ENCODE results near the gene HAVCR2.
"Not testable (repeated sequence)": the region's sequence is repeated elsewhere in the genome, so short reads cannot be mapped to it uniquely, and the experiment has no call there.

HAVCR2 gene

DNA sequence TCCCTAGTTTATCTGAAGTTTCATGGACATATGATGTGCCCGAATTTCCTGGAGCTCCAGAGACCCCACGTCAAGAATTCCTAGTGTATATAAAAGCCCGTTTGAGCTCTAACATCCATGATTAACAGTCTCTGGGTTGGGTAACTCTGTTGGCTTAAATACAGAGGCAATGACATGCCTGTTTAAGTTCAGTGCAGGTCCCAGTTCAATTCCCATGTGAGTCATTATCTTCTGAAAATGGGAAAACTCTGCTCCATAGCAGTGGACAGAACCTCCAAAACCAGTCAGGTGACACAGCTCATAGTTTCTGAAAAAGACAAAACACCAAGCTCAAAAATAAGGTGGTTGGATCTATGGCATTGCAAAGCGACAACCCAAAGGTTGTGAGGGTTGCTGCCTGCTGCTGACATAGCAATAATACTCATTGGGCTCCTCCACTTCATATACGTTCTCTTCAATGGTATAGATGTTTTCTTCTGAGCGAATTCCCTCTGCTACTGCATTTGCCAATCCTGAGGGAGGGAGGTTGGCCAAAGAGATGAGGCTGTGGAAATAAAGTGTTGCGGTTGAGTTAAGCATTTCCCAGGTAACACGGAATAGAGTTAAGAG, 22.0 kb downstream of the HAVCR2 start:
- no peak for DNase-seq

DNA sequence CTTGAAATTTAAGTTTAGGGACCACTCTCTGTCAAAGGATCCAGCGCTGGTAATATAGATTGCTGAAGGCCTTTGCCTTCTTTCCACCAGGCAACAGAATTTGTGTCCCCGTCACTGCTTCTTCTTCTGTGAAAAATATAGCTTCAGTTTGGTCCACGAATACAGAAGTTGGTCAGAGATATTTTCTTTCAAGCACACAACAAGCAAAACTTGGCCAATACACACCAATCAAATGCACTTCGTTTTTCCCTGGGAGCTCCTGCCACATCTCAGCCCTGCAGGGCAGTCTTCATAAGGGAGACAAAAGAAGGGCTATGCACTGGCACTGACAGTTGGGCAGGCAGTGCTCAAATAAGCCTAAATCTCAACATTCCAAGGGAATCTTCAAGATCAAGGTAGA, 22.9 kb downstream of the HAVCR2 start:
- no peak for DNase-seq

DNA sequence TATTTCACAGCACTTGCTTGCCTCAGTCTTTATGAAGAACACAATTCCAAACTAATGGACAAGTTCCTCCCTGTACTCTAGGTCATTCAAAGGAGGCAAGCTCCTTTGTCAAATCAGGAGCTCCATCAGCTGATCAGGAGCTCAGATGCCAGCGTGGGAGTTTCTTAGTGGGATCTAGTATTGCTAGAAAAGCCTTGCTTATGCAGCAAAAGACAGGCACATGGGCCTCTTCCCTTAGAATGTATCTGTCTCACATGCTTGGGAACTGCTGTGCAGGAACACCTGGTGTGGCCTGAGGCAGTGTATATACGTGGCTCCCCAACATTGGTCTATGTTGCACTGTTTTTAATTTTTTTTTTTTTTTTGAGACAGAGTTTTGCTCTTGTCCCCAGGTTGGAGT, 28.6 kb downstream of the HAVCR2 start:
- DNase-seq = no peak

DNA sequence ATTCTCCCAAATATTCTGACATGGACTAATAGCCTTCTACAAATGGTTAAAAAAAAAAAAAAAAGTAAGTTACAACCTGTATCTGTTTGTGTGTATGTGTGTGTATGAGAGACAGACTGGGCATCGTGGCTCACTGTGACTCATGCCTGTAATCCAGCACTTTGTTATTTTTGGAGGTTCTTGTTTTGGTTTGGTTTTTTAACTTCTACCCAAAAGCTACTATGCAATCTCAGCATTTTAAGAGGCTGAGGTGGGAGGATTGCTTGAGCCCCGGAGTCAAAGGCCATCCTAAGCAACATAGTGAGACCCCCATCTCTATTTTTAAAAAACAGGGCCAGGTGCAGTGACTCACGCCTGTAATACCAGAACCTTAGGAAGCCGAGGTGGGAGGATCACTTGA, 32.3 kb downstream of the HAVCR2 start:
- DNase-seq = no peak

DNA sequence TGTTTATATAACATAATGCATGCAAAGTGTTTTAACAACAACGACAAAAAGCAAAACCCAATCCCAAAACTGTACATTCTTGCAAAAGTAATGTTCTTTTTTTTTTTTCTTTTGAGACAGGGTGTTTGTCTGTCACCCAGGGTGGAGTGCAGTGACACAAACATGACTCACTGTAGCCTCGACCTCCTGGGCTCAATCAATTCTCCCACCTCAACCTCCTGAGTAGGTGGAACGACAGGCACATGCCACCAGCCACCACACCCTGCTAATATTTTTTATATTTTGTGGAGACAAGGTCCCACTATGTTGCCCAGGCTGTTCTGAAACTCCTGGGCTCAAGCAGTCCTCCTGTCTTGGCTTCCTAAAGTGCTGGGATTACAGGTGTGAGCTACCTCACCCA, 36.3 kb downstream of the HAVCR2 start:
- DNase-seq = no peak

DNA sequence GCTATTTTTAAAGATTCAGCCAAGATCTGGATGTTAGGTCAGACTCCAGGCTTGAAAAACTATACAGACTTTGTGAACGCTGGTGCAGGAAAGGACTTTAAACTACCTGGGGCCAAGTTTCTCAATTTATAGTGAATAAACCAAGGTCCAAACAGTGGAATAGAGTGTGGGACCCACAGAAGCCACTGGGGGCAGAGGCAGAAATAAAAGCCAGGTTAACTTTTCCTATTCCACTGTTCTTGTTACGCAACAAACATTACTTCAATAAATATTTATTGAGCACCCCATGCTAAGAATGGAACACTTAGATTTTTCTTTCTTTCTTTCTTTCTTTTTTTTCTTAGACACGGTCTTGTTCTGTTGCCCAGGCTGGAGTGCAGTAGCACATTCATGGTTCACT, 38.9 kb downstream of the HAVCR2 start:
- peak; percentile 10 for DNase-seq

DNA sequence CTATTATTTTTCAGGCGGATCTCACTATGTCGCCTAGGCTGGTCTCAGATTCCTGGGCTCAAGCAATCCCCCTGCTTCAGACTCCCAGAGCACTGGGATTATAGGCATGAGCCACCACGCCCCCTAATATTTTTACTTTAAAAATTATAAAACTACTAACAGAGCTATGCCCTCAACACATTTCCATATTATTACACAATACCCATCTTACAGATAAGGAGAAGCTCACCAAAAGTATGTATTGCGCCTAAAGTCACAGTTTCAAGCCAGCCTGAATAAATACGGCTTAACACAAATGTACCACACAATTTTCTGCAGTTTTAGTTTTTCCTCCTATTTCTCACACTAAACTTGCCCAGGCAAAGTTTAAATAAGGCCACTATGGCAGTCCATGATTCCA, 40.1 kb downstream of the HAVCR2 start:
- no peak for DNase-seq

DNA sequence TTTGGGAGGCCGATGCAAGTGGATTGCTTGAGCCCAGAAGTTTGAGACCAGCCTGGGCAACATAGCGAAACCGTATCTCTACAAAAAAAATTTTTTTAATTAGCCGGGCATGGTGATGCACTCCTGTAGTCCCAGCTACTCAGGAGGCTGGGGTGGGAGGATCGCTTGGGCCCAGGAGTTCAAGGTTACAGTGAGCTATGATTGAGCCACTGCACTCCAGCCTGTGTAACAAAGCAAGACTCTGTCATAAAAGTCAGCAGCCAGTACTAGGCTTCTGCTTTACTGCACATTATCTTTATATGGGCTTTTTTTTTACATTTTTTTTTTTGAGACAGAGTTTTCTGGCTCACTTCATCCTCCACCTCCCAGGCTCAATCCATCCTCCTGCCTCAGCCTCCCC, 40.5 kb downstream of the HAVCR2 start:
- DNase-seq = no peak

DNA sequence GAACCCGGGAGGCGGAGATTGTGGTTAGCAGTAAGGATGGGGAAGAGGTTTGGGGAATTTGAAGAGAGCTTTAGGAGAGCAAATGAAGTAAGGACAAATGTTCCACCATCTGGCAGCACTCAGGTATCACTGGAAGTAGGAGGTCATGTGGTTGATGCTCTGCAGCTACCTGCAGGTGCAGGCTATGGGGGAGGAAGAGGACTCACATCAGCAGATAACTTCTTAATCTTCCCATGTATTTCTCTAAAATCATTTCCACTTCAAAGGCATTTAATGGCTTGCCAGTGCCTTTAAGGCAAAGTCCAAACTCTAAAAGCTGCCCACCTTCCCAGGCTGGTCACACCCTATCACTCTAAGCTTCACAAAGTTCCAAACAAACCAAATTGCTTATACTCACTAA, 41.8 kb downstream of the HAVCR2 start:
- DNase-seq = peak; percentile 2

DNA sequence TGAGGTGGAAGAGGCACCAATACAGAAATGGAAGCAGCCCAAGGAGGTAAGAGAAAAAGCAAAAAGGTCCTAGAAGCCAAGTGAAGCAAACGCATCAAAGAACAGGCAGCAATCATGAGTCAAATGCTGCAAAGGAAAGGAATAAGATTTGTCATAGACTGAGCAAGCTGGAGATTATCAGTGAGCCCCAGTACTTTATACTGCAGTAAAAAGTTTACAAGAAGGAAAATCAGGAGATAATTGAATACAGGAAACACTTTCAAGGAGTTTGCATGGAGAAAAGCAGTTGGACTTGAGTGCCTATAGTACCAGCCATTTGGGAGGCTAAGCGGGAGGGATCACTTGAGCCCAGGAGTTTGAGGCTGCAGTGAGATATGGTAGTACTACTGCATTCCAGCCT, 42.8 kb downstream of the HAVCR2 start:
- no peak for DNase-seq

DNA sequence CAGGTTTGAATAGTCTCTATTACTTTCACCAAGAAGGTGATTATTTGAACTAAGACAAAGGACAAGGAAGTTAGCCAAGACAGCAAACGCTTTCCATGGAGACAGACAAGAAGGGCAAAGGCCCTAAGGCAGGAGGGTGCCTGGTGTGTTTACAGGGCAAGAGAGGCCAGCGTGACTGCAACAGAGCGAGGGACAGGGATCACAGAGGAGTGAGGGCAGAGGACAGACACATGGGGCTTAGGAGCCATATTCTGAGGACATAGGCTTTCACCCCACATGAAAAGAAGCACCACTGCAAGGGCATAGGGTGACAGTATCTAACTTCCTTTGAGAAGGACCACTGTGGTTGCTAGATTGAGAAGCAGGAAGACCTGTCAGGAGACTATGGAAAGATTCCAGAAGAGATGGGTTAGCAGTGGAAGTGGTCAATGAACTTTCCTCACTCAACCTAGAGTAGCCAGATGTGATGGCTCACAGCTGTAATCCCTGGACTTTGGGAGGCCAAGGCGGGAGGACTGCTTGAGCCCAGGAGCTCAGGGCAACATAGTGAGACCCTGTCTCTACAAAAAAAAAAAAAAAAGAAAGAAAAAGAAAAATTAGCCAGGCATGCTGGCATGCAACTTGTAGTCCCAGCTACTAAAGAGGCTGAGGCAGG, 44.9 kb downstream of the HAVCR2 start:
- DNase-seq = no peak

DNA sequence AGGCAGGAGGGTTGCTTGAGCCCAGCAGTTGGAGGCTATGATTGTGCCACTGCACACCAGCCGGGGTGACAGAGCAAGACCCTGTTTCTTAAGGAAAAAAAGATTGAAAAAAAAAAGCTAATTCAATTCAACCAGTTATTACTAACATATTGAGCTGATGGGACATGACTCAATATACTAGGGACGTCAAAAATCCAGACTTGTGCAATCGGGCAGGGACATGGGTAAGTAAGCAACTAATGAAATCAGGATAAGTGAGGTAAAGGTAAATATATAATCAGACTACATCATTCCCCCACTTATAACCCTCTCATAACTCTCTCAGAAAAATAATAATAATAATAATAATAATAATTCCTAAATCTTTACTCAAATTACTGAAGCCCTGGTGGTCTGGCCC, 49.0 kb downstream of the HAVCR2 start:
- DNase-seq = no peak

DNA sequence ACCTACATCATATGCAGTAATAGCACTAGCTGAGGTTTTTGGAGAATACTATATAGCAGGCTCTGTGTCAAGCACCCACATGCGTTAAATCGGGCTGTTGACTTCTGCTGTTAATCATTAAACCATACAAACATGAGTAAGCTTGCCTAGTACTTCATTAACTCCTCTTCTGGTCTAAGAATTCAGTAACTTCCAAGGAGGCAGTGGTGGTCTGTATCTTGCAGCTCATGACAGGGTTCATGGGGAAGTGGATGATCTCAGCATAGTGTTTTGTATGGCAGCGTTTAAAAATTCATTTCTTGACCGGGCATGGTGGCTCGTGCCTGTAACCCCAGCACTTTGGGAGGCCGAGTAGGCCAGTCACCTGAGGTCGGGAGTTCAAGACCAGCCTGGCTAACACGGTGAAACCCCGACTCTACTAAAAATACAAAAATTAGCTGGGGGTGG, 49.7 kb downstream of the HAVCR2 start, which contains the start of gene HAVCR1:
Gene HAVCR1 (minus strand): TSS at position 24 of the 447 bp plus-strand sequence. CDS start 1,173 bp downstream, outside the sequence.
- DNase-seq = no peak

DNA sequence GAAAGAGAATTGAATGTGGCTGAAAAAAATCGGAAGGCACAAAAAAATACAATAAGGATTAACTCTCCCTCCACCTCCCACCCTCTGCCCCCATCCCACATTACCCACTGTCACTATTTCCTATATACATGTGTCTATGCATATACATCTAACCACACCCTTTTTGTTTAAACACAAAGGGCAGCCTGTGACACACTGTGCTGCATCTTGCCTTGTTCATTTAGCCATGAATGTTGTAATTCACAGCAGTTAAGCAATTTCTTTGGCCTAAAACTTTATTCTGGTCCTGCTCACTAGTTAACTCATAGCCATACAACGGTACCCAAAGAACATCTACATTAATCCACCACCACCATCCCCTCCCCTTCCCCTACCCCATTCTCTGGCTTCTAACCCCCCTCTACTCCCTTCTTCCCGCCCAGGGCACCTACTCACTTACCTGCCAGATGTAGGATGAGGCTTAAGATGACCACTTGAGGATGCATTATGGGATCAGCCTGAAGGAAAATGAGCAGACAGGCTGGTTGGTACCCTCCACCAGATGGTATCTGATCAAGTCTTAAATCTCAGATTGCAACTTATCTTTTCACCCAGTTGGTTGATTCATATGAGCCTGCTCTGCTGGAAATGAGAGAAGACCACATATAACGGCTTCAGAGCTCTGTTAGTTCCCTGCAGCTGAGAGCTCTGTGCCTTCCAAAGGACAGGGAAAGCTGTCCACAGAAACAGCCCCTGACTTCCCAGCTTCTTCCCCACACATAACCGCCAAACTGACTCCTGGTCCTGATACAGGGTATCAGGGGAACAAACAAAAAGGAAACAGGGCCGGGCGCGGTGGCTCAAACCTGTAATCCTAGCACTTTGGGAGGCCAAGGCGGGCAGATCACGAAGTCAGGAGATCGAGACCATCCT, 51.1 kb downstream of the HAVCR2 start:
- DNase-seq = peak; percentile 96

DNA sequence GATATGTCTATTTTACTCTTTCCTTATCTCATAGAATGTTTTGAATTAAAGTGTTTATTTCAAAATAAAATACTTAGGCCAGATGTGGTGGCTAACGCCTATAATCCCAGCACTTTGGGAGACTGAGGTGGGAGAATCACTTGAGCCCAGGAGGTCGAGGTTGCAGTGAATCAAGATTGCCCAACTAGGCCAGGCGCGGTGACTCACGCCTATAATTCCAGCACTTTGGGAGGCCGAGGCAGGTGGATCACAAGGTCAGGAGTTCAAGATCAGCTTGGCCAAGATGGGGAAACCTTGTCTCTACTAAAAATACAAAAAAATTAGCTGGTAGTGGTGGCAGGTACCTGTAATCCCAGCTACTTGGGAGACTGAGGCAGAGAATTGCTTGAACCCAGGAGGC, 52.0 kb downstream of the HAVCR2 start:
- DNase-seq = not testable (repeated sequence)

DNA sequence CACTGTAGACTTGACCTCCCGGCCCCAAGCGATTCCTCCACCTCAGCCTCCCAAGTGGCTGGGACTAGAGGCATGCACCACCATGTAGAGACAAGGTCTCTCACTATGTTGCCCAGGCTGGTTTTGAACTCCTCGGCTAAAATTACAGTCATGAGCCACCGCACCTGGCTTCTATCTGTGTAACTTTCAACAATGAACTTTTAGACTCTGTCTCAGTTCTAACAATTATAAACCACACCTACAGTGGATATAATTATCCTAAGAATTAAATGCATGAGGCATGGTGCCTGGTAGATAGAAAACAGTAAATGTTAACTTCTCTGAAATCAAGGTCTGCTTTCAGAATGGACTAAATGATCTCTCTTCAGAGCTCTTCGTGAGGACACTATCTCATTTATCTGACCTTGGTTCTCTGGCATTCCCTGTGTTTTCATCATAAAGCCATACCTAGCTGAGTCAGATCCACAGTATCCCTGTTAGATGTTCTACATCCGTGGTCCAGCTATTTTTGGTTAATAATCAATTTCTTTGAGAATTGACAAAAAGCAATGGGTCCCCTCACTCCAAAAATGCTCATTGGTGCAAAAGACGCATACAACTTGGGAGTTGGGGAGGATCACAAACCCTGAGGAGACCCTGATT, 57.1 kb downstream of the HAVCR2 start:
- no peak for DNase-seq

DNA sequence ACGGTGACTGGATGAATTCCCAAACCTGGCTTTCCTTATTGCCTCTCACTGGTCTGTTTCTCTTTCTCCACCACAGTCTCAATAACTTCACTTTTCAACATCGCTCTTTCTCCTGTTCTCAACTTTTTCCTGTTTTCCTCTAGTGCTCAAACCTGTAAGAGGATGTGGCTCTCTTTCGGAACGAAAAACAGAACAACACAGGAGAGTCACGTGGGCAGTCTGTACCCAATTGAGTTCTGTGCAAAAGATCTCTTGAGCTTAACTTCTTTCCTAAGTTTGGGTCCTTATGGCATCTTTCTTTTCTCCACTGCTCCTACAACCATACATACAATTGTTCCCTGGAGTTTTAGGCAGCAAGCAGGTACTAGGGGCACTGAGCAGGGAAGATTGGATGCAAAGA, 58.8 kb downstream of the HAVCR2 start:
- no peak for DNase-seq

DNA sequence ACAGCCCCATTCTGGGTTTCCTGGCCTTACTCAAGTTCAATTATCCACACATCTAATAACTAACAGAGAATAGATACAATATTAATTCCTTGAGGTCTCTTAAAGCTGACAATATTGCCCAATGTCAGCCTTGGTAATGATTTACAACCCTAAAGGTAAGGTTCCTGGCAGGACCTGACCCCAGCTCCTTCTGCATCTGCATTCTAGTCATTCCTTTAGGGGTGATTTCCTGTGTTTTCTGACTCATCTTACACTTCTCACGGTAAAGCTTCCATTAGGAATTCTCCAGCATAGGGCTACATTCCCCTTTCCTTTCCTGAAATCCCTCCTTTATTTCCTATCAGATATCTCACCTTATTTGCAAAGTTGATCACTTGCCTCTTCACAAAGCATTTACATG, 59.2 kb downstream of the HAVCR2 start:
- DNase-seq = no peak

DNA sequence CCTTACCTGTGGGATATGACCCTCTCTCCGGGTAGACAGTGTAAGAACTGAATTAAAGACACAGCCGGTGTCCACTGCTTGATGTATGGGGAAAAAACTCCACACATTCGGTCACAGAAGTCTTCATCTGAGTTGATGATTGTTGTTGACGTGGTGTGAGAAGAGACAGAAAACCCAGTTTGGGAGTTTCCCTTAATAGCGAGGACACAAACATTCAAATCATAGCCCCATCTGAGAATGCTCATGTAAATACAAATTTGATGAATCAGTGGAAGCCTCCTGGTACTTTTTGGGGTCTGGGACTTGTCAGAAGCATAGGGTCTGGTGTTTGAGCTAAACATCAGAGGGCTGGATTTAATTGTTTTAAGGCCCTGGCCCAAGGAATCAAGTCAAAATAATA, 60.9 kb downstream of the HAVCR2 start:
- no peak for DNase-seq

DNA sequence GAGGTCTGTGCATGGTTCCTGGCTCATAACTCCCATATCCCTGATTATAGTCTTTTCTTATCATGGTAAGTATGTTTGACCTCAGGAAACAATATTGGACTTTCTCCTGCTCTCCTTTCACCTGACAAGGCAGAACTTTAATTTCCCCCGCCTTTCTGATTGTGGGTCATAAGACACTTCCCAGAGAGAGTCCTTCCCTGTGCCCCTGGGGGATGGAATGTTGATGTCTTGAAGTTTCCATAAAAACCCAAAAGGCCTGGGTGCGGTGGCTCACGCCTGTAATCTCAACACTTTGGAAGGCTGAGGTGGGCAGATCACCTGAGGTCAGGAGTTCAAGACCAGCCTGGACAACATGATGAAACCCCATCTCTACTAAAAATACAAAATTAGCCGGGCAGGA, 61.8 kb downstream of the HAVCR2 start:
- DNase-seq = not testable (repeated sequence)

DNA sequence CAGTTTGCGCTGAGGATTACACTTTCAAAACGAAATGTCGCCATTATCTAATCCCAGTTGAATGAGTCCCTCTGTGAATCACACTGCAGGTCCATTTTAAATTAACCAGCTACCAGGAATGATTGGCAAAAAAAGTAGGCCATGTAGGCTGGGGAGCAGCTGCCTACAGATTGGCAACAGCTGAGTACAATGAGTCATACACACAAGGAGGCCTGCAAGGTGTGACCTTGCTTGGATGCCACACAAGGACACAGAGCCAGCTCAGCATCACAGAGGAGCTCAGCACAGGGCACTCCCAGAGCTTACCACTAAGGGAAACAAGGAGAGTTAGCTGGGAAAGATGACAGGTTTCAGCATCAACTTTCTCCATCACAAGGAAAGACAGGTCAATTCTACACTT, 62.8 kb downstream of the HAVCR2 start:
- peak; percentile 12 for DNase-seq

DNA sequence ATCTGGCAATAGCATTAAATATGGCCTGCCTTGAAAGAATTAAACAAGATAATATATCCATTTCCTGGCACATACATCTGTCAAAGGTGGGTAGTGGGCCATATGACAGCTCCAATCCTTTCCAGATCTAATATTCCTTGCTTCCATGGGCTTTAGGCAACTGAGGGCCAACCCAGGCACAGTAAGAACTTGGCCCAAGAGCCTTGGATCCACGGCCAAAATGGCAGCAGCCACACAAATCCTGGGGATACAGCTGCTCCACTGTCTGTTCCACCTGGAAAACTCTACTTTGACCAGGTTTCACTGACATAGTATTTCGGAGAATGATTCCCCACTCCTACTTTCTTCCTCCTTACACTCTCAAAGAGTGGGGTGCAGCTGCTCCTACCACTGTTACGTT, 63.2 kb downstream of the HAVCR2 start:
- peak; percentile 8 for DNase-seq

DNA sequence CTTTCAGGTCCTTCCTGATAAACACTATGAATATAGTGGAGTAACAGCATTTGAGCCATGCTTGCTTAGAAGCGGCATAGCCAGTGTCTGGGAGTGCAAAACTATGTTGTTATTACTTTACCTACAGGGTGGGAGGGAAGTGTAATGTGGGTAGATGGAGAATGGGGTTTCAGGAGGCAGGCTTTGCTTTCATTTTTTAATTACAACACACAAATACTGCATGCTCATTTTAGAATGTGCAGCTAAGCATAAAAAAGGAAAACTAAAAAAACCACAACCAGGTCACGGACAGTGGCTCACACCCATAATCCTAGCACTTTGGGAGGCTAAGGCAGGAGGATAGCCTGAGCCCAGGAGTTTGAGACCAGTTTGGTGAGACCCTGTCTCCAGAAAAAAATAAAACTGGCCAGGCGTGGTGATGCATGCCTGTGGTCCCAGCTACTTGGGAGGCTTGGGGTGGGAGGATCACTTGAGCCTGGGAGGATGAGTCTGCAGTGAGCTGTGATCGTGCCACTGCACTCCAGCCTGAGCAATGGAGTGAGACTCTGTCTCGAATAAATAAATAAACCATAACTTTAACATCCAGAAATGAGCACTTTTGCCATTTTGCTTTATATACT, 70.2 kb downstream of the HAVCR2 start:
- no peak for DNase-seq

Data from NCI-H82 (cell line).